Loucy (cell line): ENCODE data around the gene ERGIC3.

Experiments used
- H2AFZ ChIP-seq: fragments of 200-600 bp; sonication (generic); 2 replicates; pipeline ENCODE4 v1.6.0; 2016; ENCODE audit warnings: antibody characterized with exemption, mild to moderate bottlenecking, low read length, moderate library complexity
- H3F3A ChIP-seq: fragments of 200-600 bp; 2 replicates; pipeline ENCODE4 v1.6.0; 2016; ENCODE audit warnings: antibody characterized with exemption, low read depth, mild to moderate bottlenecking
- H3K27me3 ChIP-seq: fragments of 200-600 bp; sonication (generic); 2 replicates; pipeline ENCODE4 v1.6.1; 2014; ENCODE audit warnings: low read length, mild to moderate bottlenecking; ENCODE audit not compliant: insufficient read depth, poor library complexity, severe bottlenecking
- H3K36me3 ChIP-seq: fragments of 200-600 bp; sonication (generic); 2 replicates; pipeline ENCODE4 v1.6.1; 2016; ENCODE audit warnings: low read length; ENCODE audit not compliant: insufficient read depth
- H3K4me1 ChIP-seq: fragments of 200-600 bp; sonication (generic); 2 replicates; pipeline ENCODE4 v1.5.1; 2014; ENCODE audit warnings: low read length, mild to moderate bottlenecking; ENCODE audit not compliant: insufficient read depth, poor library complexity, severe bottlenecking
- H3K4me2 ChIP-seq: fragments of 200-600 bp; sonication (generic); 2 replicates; pipeline ENCODE4 v1.6.0; 2014; ENCODE audit warnings: antibody characterized with exemption, low read length, low read depth, mild to moderate bottlenecking; ENCODE audit not compliant: poor library complexity, severe bottlenecking
- H3K4me3 ChIP-seq: fragments of 200-600 bp; sonication (generic); 2 replicates; pipeline ENCODE4 v1.5.1; 2014; ENCODE audit warnings: low read length, mild to moderate bottlenecking, mixed read lengths; ENCODE audit not compliant: poor library complexity, severe bottlenecking
- H3K79me2 ChIP-seq: fragments of 200-600 bp; sonication (generic); 2 replicates; pipeline ENCODE4 v1.6.1; 2014; ENCODE audit warnings: low read length; ENCODE audit not compliant: insufficient read depth
- H3K9ac ChIP-seq: fragments of 200-600 bp; sonication (generic); 2 replicates; pipeline ENCODE4 v1.6.0; 2014; ENCODE audit warnings: mild to moderate bottlenecking, low read depth, low read length, moderate library complexity; ENCODE audit not compliant: poor library complexity, severe bottlenecking
- H3K9me2 ChIP-seq: fragments of 200-600 bp; sonication (generic); replicated peaks from 2 replicates; pipeline ENCODE4 v1.6.1; 2016; ENCODE audit warnings: low read depth, low read length, mixed read lengths
- H3K9me3 ChIP-seq: fragments of 200-600 bp; sonication (generic); 2 replicates; pipeline ENCODE4 v1.6.1; 2014; ENCODE audit warnings: mild to moderate bottlenecking, antibody characterized with exemption, low read length, low read depth; ENCODE audit not compliant: insufficient read depth
- H4K20me1 ChIP-seq: fragments of 200-600 bp; sonication (generic); 2 replicates; pipeline ENCODE4 v1.6.0; 2014; ENCODE audit warnings: antibody characterized with exemption, low read length, mild to moderate bottlenecking; ENCODE audit not compliant: insufficient read depth, poor library complexity, severe bottlenecking
- CTCF ChIP-seq: fragments of 200-600 bp; sonication (generic); conservative IDR thresholded peaks from 2 replicates; pipeline ENCODE4 v1.5.1; 2014; ENCODE audit warnings: mild to moderate bottlenecking, antibody characterized with exemption, low read length
- EZH2phosphoT487 ChIP-seq: fragments of 200-600 bp; IDR thresholded peaks from 2 replicates; pipeline ENCODE4 v1.6.1; 2018; ENCODE audit warnings: antibody characterized with exemption, mild to moderate bottlenecking, moderate library complexity, borderline replicate concordance

ERGIC3 gene

GRCh38 chr20:35578469-35578868 is 36.6 kb downstream of the ERGIC3 start:
- no peak overlapping the region for H3K4me2 ChIP-seq

GRCh38 chr20:35579196-35579595 is 37.3 kb downstream of the ERGIC3 start:
- no peak overlapping the region for H3K4me3 ChIP-seq
- H3K27me3 ChIP-seq: no peaks in the 10 kb centered on the region
- H3K36me3 ChIP-seq: no peaks in the 10 kb centered on the region
- H3K4me1 ChIP-seq: no peaks in the 10 kb centered on the region
- H3K79me2 ChIP-seq: no peaks in the 10 kb centered on the region
- no peak overlapping the region for H3K4me2 ChIP-seq
- no peaks in the 10 kb centered on the region for H3K9me3 ChIP-seq
- no peaks in the 10 kb centered on the region for H4K20me1 ChIP-seq
- H2AFZ ChIP-seq: no peak overlapping the region
- TF ChIP-seq EZH2phosphoT487 (no peak), CTCF (no peak)
- no peaks in the 10 kb centered on the region for H3K9me2 ChIP-seq
- H3F3A ChIP-seq: no peaks in the 10 kb centered on the region
- H3K9ac ChIP-seq: no peak overlapping the region

More at GRCh38 chr20:35578469-35578868, 36.6 kb downstream of the ERGIC3 start:
- Histone ChIP-seq H3K36me3 (no peaks in the 10 kb centered on the region), H3K9me3 (no peaks in the 10 kb centered on the region), H3K79me2 (no peaks in the 10 kb centered on the region), H4K20me1 (no peaks in the 10 kb centered on the region), H2AFZ (no peak overlapping the region), H3K9ac (no peak overlapping the region), H3K4me3 (no peak overlapping the region), H3K4me1 (no peaks in the 10 kb centered on the region), H3K27me3 (no peaks in the 10 kb centered on the region), H3F3A (no peaks in the 10 kb centered on the region), H3K9me2 (no peaks in the 10 kb centered on the region)
- TF ChIP-seq CTCF: no peak
- no peak for TF ChIP-seq EZH2phosphoT487

- H3K79me2 ChIP-seq: no peaks in the 10 kb centered on the region
- no peak overlapping the region for H2AFZ ChIP-seq
- no peaks in the 10 kb centered on the region for H3K9me3 ChIP-seq
- H3K4me2 ChIP-seq: no peak overlapping the region
- no peaks in the 10 kb centered on the region for H3K27me3 ChIP-seq
- TF ChIP-seq EZH2phosphoT487: no peak
- H4K20me1 ChIP-seq: no peaks in the 10 kb centered on the region
- no peaks in the 10 kb centered on the region for H3K36me3 ChIP-seq
- H3K9ac ChIP-seq: no peak overlapping the region
- H3K4me3 ChIP-seq: no peak overlapping the region
- no peaks in the 10 kb centered on the region for H3F3A ChIP-seq
- no peaks in the 10 kb centered on the region for H3K4me1 ChIP-seq
- no peaks in the 10 kb centered on the region for H3K9me2 ChIP-seq
Observed at GRCh38 chr20:35582131-35582530, 40.3 kb downstream of the ERGIC3 start.

GRCh38 chr20:35582741-35583404 is 41.0 kb downstream of the ERGIC3 start:
- H3K4me3 ChIP-seq: no peak overlapping the region
- no peaks in the 10 kb centered on the region for H3K9me3 ChIP-seq
- H3K9ac ChIP-seq: no peak overlapping the region
- no peaks in the 10 kb centered on the region for H3K9me2 ChIP-seq
- TF ChIP-seq CTCF (no peak), EZH2phosphoT487 (no peak)
- H3K79me2 ChIP-seq: no peaks in the 10 kb centered on the region
- H3K4me2 ChIP-seq: no peak overlapping the region
- no peaks in the 10 kb centered on the region for H3K4me1 ChIP-seq
- H3F3A ChIP-seq: no peaks in the 10 kb centered on the region
- no peaks in the 10 kb centered on the region for H3K27me3 ChIP-seq
- no peaks in the 10 kb centered on the region for H4K20me1 ChIP-seq
- no peaks in the 10 kb centered on the region for H3K36me3 ChIP-seq
- H2AFZ ChIP-seq: no peak overlapping the region
